Activated CD4-positive, CD25-positive, alpha-beta regulatory T cell treated with anti-CD3 and anti-CD28 coated beads, Interleukin-2, amount 50 U/mL, for 16 hours (primary cell): ENCODE results near the gene MROH9.

Experiments
- DNase-seq: peaks from one replicate; pipeline ENCODE4 v3.0.0-alpha.2; 2020; ENCODE audit warnings: low read depth, low spot score

MROH9 gene

DNA sequence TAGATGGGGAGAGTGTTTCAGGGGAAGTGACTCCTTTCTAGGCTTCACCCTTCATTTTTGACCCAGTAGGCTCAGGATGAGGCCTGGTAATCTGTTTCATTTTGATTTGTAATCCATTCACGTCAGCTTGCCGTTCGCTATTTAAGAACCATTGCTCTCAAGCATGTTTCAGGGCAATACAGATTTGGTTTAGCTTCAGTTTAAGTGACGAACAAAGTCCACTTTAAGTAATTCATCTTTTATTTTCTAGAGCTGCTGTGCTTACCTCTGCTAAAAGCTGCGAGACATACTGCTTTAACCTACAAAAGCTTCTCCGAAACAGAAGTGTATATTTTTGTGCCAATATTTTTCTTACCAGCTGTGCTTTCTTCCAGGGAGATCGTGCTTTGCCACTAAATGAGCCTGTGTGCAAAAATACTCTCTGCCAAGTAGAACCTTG, 146.4 kb downstream of the MROH9 start:
- DNase-seq = no peak

DNA sequence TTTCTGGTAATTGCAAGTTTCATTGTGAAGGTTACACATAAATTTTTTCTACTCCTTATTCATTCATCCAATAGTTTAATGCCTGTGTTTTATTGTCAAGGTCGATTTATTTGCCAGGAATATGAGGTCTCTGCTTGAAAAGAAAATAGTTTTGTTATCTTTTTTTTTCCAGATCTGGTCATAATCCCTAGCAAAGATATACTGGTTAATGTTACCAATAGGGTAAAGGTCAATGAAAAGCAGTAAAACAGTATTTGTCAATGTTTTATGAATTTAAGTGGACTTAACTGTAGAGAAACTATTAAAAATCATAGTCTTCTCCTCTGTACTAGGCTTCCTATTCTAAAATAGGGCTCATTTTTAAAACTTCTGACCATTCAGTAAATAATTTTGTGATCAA, 147.3 kb downstream of the MROH9 start:
- DNase-seq = no peak

GRCh38 chr1:171083222-171083621, 147.9 kb downstream of the MROH9 start:
- no peak for DNase-seq

DNA sequence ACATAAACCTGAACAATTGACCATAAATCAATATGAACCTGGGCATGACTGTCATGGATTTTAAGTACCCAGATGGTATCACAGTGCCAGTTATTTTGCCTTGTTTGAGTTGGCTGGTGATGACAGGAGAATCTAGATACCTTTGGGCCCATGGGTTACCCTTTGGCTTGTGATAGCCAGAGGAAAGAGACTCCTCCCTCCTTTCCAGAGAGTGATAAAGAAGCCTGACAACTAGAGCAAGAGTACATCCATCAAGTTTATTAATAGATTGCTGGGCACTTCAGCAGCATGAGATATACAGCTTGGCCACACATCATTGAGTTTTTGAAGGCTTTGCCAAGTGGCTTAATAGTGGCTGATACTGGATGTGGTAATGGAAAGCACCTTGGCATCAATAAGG, 148.8 kb downstream of the MROH9 start:
- no peak for DNase-seq

DNA sequence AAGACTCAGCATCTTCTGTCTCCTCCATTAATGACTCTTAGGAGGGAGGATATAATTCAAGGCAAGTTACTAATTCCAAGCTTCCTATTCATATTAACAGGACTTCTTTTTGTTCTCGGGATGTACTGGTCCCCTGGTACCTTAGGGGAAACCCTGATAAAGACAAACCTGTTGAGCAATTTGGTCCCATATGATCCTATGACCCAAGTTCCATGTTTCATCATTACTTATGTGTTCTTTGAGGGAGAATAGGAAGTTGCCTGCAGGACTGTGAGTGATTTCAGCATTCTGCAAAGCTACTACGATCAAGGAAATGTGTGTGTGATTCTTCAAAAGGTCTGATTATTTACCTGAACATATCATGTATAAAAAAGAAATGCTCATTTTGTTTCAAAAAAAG, 149.5 kb downstream of the MROH9 start:
- no peak for DNase-seq

- DNase-seq = no peak
Observed at GRCh38 chr1:171087896-171088295, 152.6 kb downstream of the MROH9 start.

- DNase-seq = no peak
Observed at GRCh38 chr1:171090604-171091003, 155.3 kb downstream of the MROH9 start, which contains the start of gene FMO3. TSS of gene FMO3 (plus strand) at chr1:171090905. CDS start at chr1:171092659, 1,754 bp downstream.

GRCh38 chr1:171103862-171104261, 168.5 kb downstream of the MROH9 start:
- DNase-seq = no peak

DNA sequence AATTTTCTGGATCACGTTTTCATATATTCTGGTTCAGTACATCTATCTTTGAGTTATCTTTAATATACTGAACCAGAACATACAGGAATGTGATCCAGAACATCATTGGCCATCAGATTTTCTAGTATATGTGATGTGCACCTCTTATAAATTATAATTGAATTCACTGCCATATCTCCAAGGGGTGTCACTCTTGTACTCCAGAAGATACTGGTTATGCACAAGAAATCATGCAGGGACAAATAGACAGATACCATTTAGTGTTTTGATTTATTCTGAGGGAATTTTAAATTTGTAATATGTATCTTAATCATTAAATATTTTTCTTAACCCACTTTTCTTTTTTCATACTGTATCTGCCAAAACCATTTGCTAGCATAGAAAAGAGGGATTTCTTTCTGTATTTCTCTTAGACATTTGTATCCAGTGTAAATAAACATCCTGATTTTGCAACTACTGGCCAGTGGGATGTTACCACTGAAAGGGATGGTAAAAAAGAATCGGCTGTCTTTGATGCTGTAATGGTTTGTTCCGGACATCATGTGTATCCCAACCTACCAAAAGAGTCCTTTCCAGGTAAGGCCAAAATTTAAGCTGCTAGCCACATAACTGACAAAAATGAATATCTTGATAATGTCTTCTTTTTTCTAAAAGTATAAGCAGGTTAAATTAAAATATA, 172.1 kb downstream of the MROH9 start:
- DNase-seq = no peak

DNA sequence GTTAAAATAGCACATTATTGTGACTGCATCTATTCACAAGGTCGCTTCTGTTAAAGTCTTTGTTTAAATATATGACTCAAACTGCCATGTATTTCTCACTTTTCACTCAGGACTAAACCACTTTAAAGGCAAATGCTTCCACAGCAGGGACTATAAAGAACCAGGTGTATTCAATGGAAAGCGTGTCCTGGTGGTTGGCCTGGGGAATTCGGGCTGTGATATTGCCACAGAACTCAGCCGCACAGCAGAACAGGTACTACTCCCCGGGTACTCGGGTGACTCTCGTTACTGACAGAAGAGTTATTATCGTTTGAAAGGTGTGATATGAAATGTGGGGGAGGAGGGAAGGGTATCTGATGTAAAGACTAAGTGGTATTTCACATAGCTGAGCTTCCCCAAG, 172.6 kb downstream of the MROH9 start:
- no peak for DNase-seq

DNA sequence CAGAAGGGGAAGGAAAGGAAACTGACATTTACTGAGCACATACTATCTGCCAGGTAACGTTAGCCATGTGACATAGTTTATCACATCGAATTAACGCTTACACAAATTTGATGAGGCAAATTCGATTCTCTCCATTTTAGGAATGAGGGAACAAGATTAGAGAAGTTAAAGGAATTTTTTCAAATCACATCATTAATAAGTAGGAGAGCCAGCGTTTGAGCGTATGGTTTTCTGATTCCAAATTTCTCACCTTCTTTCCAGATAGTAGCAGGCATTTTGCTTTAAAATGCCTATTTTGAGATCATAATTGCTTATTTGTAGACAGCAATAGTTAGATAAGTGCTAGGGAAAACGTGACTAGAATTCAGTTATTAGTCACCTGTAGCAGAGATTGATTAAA, 174.6 kb downstream of the MROH9 start:
- no peak for DNase-seq

DNA sequence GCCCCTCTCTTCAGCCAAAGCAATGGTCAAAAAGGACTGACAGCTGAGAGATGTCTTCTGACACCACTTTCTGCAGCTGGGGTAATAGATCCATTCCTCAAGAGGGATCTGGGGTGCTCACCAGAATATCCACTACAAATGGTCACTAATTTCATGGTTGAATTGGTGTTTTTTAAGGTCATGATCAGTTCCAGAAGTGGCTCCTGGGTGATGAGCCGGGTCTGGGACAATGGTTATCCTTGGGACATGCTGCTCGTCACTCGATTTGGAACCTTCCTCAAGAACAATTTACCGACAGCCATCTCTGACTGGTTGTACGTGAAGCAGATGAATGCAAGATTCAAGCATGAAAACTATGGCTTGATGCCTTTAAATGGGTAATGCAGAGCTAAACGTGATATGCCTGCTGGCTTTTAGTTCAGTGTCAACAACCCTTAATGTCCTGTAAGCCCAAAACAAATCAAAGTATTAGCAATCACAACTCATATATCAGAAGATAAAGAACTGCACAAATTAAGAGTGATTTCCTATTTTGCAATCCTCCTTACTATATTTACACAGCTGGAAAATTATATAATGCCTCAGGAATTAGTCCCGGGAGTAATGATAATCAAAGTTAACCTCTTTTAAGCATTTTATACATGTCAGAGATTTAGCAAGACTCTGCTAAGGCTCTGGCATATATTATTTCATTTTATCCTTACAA, 175.4 kb downstream of the MROH9 start:
- DNase-seq = no peak

DNA sequence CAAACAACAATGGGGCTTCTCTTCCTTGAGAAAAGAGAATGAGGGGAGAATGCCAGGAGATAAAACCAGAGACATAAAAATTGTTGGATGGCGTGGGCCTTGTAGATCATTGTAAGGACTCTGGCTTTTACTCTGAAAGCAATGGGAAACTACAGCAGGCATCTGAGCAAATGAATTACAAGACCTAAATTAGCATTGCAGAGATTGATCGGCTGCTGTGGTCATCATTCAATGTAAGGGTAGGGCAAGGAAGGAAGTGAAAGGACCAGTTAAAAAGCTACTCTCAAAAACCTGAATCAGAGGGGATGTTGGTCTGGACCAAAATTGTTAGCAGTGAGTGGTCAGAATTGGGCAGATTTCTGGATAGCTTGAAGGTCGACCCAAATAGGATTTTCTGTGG, 176.8 kb downstream of the MROH9 start:
- DNase-seq = no peak

- no peak for DNase-seq
Observed at GRCh38 chr1:171113382-171113781, 178.0 kb downstream of the MROH9 start.
